IMR-90 (cell line): ENCODE data around the gene GNPTG. TPM values are rescaled to one million over a fixed set of nuclear protein-coding genes. Genes with fewer than 3 reads are reported as not detected.

ENCODE experiments used
- ATAC-seq: fragments of 200-7000 bp; cut with Tn5 transposase; 2 replicates; pipeline ENCODE4 v1.9.1; 2020; ENCODE audit warnings: low read depth, mild to moderate bottlenecking, moderate library complexity
- BruUV-seq: library from RNA; stranded (reverse); fragments of 400-500 nt; replicated peaks from 2 replicates; lab custom pipeline; 2021; lab: Mats Ljungman, UMichigan
- CTCF ChIA-PET: fragments of 300-600 bp; formaldehyde crosslinking; extraction: SDS; loops from one replicate; lab custom pipeline; 2021; ENCODE audit warnings: antibody characterized with exemption; lab: Yijun Ruan, JAX
- POLR2A ChIA-PET: fragments of 300-600 bp; sonication (Branson Sonifier 250); formaldehyde crosslinking; loops from one replicate; lab custom pipeline; 2022; ENCODE audit warnings: antibody characterized with exemption; ENCODE audit not compliant: unreplicated experiment; lab: Charles Lee
- DNase-seq: peaks from one replicate; pipeline ENCODE4 v3.0.0; 2013
- H2AFZ ChIP-seq: replicated peaks from 2 replicates; pipeline ENCODE3; 2013; ENCODE audit warnings: low read length, mild to moderate bottlenecking; ENCODE audit not compliant: poor library complexity
- H2AK5ac ChIP-seq: 2 replicates; pipeline ENCODE4 v1.6.1; 2013; ENCODE audit warnings: low read depth, low read length, inconsistent platforms
- H2AK9ac ChIP-seq: replicated peaks from 2 replicates; pipeline ENCODE3; 2013; ENCODE audit warnings: mild to moderate bottlenecking, low read depth, low read length, moderate library complexity; ENCODE audit not compliant: poor library complexity
- H2BK120ac ChIP-seq: 2 replicates; pipeline ENCODE4 v1.6.1; 2013; ENCODE audit warnings: low read depth, low read length, inconsistent platforms
- H2BK15ac ChIP-seq: 3 replicates; pipeline ENCODE4 v1.6.1; 2013; ENCODE audit warnings: low read depth, low read length, inconsistent platforms
- H2BK20ac ChIP-seq: 2 replicates; pipeline ENCODE4 v1.6.1; 2013; ENCODE audit warnings: low read depth, mild to moderate bottlenecking, inconsistent platforms, low read length, moderate library complexity
- H2BK5ac ChIP-seq: 2 replicates; pipeline ENCODE4 v1.6.1; 2013; ENCODE audit warnings: mild to moderate bottlenecking, low read depth, low read length, inconsistent platforms; ENCODE audit not compliant: poor library complexity, severe bottlenecking
- H3K14ac ChIP-seq: replicated peaks from 2 replicates; pipeline ENCODE4 v1.6.1; 2013; ENCODE audit warnings: low read depth, low read length, inconsistent platforms
- H3K18ac ChIP-seq: 2 replicates; pipeline ENCODE4 v1.6.1; 2013; ENCODE audit warnings: low read depth, low read length, control low read depth
- H3K23ac ChIP-seq: 2 replicates; pipeline ENCODE4 v1.6.1; 2013; ENCODE audit warnings: low read depth, low read length, inconsistent platforms
- H3K27ac ChIP-seq: 2 replicates; pipeline ENCODE4 v1.5.1; 2013; ENCODE audit warnings: mild to moderate bottlenecking, control low read depth, low read length; ENCODE audit not compliant: insufficient read depth
- H3K27me3 ChIP-seq: 2 replicates; pipeline ENCODE4 v1.6.1; 2013; ENCODE audit warnings: low read length; ENCODE audit not compliant: control insufficient read depth, insufficient read depth
- H3K36me3 ChIP-seq: 2 replicates; pipeline ENCODE4 v1.6.1; 2013; ENCODE audit warnings: low read length, mixed read lengths; ENCODE audit not compliant: control insufficient read depth, insufficient read depth
- H3K4ac ChIP-seq: 2 replicates; pipeline ENCODE4 v1.6.1; 2013; ENCODE audit warnings: low read depth, low read length, inconsistent platforms
- H3K4me1 ChIP-seq: 2 replicates; pipeline ENCODE4 v1.6.1; 2013; ENCODE audit warnings: low read length, mixed read lengths; ENCODE audit not compliant: control insufficient read depth, insufficient read depth
- H3K4me2 ChIP-seq: 2 replicates; pipeline ENCODE4 v1.6.1; 2013; ENCODE audit warnings: low read depth, mild to moderate bottlenecking, control low read depth, low read length, moderate library complexity
- H3K4me3 ChIP-seq: 2 replicates; pipeline ENCODE4 v1.5.1; 2013; ENCODE audit warnings: low read depth, mild to moderate bottlenecking, control low read depth, low read length, moderate library complexity; ENCODE audit not compliant: insufficient read depth
- H3K56ac ChIP-seq: 2 replicates; pipeline ENCODE4 v1.6.1; 2013; ENCODE audit warnings: low read length, inconsistent platforms; ENCODE audit not compliant: insufficient read depth; ENCODE audit errors: extremely low read depth
- H3K79me1 ChIP-seq, 2 experiments: 2 replicates each; pipeline ENCODE4 v1.6.1; 2013; ENCODE audit warnings: low read length in 2 of 2, inconsistent platforms in 1 of 2, low read depth in 1 of 2
- H3K9ac ChIP-seq: 2 replicates; pipeline ENCODE4 v1.6.1; 2013; ENCODE audit warnings: low read depth, low read length, control low read depth
- H3K9me1 ChIP-seq: 2 replicates; pipeline ENCODE4 v1.6.1; 2013; ENCODE audit warnings: low read length, inconsistent platforms; ENCODE audit not compliant: insufficient read depth
- H3K9me3 ChIP-seq: 2 replicates; pipeline ENCODE4 v1.6.1; 2013; ENCODE audit warnings: low read length; ENCODE audit not compliant: control insufficient read depth, insufficient read depth
- H4K20me1 ChIP-seq: 2 replicates; pipeline ENCODE4 v1.6.1; 2013; ENCODE audit warnings: low read length, inconsistent platforms; ENCODE audit not compliant: insufficient read depth
- H4K5ac ChIP-seq: 2 replicates; pipeline ENCODE4 v1.6.1; 2013; ENCODE audit warnings: mild to moderate bottlenecking, low read depth, low read length, control low read depth
- H4K8ac ChIP-seq, 2 experiments: 2 replicates each; pipeline ENCODE4 v1.6.1; 2013; ENCODE audit warnings: low read depth in 2 of 2, low read length in 2 of 2, control low read depth in 1 of 2, inconsistent platforms in 1 of 2
- H4K91ac ChIP-seq: 2 replicates; pipeline ENCODE4 v1.6.1; 2013; ENCODE audit warnings: low read depth, low read length, inconsistent platforms; ENCODE audit not compliant: insufficient read depth
- BHLHE40 ChIP-seq: fragments of 150-350 bp; IDR thresholded peaks from 2 replicates; pipeline ENCODE4 v1.6.1; 2016; ENCODE audit warnings: mild to moderate bottlenecking, low read depth, low read length
- CEBPB ChIP-seq: IDR thresholded peaks from 2 replicates; pipeline ENCODE4 v1.6.1; 2012; ENCODE audit warnings: low read depth, low read length, improper control_type of control experiment
- CHD1 ChIP-seq: IDR thresholded peaks from 2 replicates; pipeline ENCODE4 v1.6.1; 2012; ENCODE audit warnings: low read depth, low read length, improper control_type of control experiment
- CTCF ChIP-seq: conservative IDR thresholded peaks from 2 replicates; pipeline ENCODE4 v1.5.1; 2012; ENCODE audit warnings: mild to moderate bottlenecking, low read depth, low read length, improper control_type of control experiment
- ELK1 ChIP-seq: fragments of 150-350 bp; IDR thresholded peaks from 2 replicates; pipeline ENCODE4 v1.6.1; 2016; ENCODE audit warnings: low read depth, mild to moderate bottlenecking, low read length, moderate library complexity, borderline replicate concordance
- FOS ChIP-seq: fragments of 150-350 bp; IDR thresholded peaks from 2 replicates; pipeline ENCODE4 v1.6.1; 2016; ENCODE audit warnings: low read depth, low read length
- MAFK ChIP-seq: IDR thresholded peaks from 2 replicates; pipeline ENCODE4 v1.6.1; 2012; ENCODE audit warnings: low read depth, low read length, improper control_type of control experiment
- MAZ ChIP-seq: IDR thresholded peaks from 2 replicates; pipeline ENCODE4 v1.6.1; 2012; ENCODE audit warnings: low read depth, mild to moderate bottlenecking, low read length, improper control_type of control experiment, moderate library complexity, borderline replicate concordance
- MXI1 ChIP-seq: IDR thresholded peaks from 2 replicates; pipeline ENCODE4 v1.6.1; 2012; ENCODE audit warnings: low read depth, mild to moderate bottlenecking, low read length, moderate library complexity, borderline replicate concordance
- NFE2L2 ChIP-seq: fragments of 150-350 bp; IDR thresholded peaks from 2 replicates; pipeline ENCODE4 v1.6.1; 2016; ENCODE audit warnings: low read depth, mild to moderate bottlenecking, low read length
- POLR2A ChIP-seq: IDR thresholded peaks from 2 replicates; pipeline ENCODE4 v1.6.1; 2012; ENCODE audit warnings: mild to moderate bottlenecking, low read depth, low read length
- RAD21 ChIP-seq: IDR thresholded peaks from 2 replicates; pipeline ENCODE4 v1.6.1; 2012; ENCODE audit warnings: low read length, improper control_type of control experiment
- RCOR1 ChIP-seq: IDR thresholded peaks from 2 replicates; pipeline ENCODE4 v1.6.1; 2012; ENCODE audit warnings: mild to moderate bottlenecking, low read length, improper control_type of control experiment; ENCODE audit not compliant: insufficient replicate concordance
- SMC3 ChIP-seq: fragments of 150-350 bp; IDR thresholded peaks from 2 replicates; pipeline ENCODE4 v1.6.1; 2016; ENCODE audit warnings: low read depth, mild to moderate bottlenecking, antibody characterized with exemption, low read length, moderate library complexity
- USF2 ChIP-seq: fragments of 150-350 bp; IDR thresholded peaks from 2 replicates; pipeline ENCODE4 v1.6.1; 2017; ENCODE audit warnings: mild to moderate bottlenecking, antibody characterized with exemption, low read length, low read depth
- WGBS, 2 experiments: methylation state at CpG; one replicate each; pipeline versions ENCODE4 v1.1.5 to v1.1.7; 2013; ENCODE audit warnings: missing lambda C conversion rate in 2 of 2; ENCODE audit not compliant: insufficient read length in 1 of 2; ENCODE audit errors: extremely low coverage in 2 of 2; 5-methylcytosine and 5-hydroxymethylcytosine counted together
- dilution Hi-C: fragments of 300-500 bp; cut with HindIII; formaldehyde crosslinking; loops from one replicate; pipeline ENCODE4 v1.14.3; 2018; ENCODE audit warnings: low sequenced_read_pairs; ENCODE audit not compliant: unreplicated experiment
- in situ Hi-C: fragments of 300-500 bp; cut with MboI; formaldehyde crosslinking; loops from 3 replicates; pipeline ENCODE4 v1.14.3; 2019; ENCODE audit warnings: low sequenced_read_pairs, inconsistent platforms, mixed read lengths
- intact Hi-C: fragments of 100-400 bp; cut with micrococcal nuclease; formaldehyde crosslinking; loops from 2 replicates; pipeline ENCODE4 v1.10.0; 2022
- polyA plus RNA-seq, 3 experiments: library from polyadenylated mRNA; depleted of rRNA; stranded (reverse); fragments of >200 nt; gene quantifications; 2 replicates each; pipeline ENCODE4 v1.2.3, GENCODE V29; 2012; ENCODE audit warnings: low replicate concordance in 1 of 3
- total RNA-seq: library from RNA; depleted of rRNA; stranded (reverse); fragments of >200 nt; gene quantifications from 2 replicates; pipeline ENCODE4 v1.2.3, GENCODE V29; 2012

The GNPTG gene
- total and polyA plus RNA-seq, 2 of the 4 experiments (the other 2 are of a cell fraction) = 14.9 to 70.8 TPM

GRCh38 chr16:1356061-1356900 lies 4.5 kb downstream of the GNPTG start:
- no peak overlapping the region for H4K91ac ChIP-seq
- ATAC-seq (no peak), DNase-seq (no peak)
- no peak overlapping the region for H3K56ac ChIP-seq
- no peak overlapping the region for H2BK5ac ChIP-seq
- peaks cover 7% of the 10 kb centered on the region for H3K9me1 ChIP-seq
- H3K9me3 ChIP-seq = no peaks in the 10 kb centered on the region
- H3K4me1 ChIP-seq = peaks cover 7% of the 10 kb centered on the region
- no peak overlapping the region for H2AFZ ChIP-seq
- H3K14ac ChIP-seq = no peak overlapping the region
- no peak overlapping the region for H3K4ac ChIP-seq
- no peak overlapping the region for H3K18ac ChIP-seq
- H2AK5ac ChIP-seq = no peak overlapping the region
- H2BK20ac ChIP-seq = no peak overlapping the region
- POLR2A ChIA-PET = no interaction called here
- H3K23ac ChIP-seq = no peak overlapping the region
- H4K5ac ChIP-seq = no peak overlapping the region
- H4K8ac ChIP-seq = no peak overlapping the region
- WGBS, 2 experiments = 92% methylated on average over 10 of the region's 33 CpGs; no CpG with 5 or more reads in 1 of the 2 experiments
- H3K9ac ChIP-seq = no peak overlapping the region
- H3K79me1 ChIP-seq = peaks cover 24 to 83% of the 10 kb centered on the region in 2 experiments
- H3K4me2 ChIP-seq = no peak overlapping the region
- H3K4me3 ChIP-seq = no peak overlapping the region
- no TSS peak for BruUV-seq
- CTCF ChIA-PET = no interaction called here
- H2AK9ac ChIP-seq = no peak overlapping the region
- H3K27me3 ChIP-seq = no peaks in the 10 kb centered on the region
- intact Hi-C loops (no loop called here), dilution Hi-C loops (no loop called here), in situ Hi-C loops (no loop called here)
- peaks cover 34% of the 10 kb centered on the region for H4K20me1 ChIP-seq
- no peak overlapping the region for H2BK120ac ChIP-seq
- no peak overlapping the region for H3K27ac ChIP-seq
- H2BK15ac ChIP-seq = no peak overlapping the region
- H3K36me3 ChIP-seq = peaks cover 8% of the 10 kb centered on the region
- no peak for TF ChIP-seq POLR2A
- TF ChIP-seq SMC3 = no peak
- TF ChIP-seq ELK1 = no peak
- no peak for TF ChIP-seq MXI1
- TF ChIP-seq CHD1 = no peak
- TF ChIP-seq FOS = no peak
- TF ChIP-seq NFE2L2 = no peak
- TF ChIP-seq CTCF = no peak
- TF ChIP-seq RAD21 = no peak
- TF ChIP-seq USF2 = no peak
- TF ChIP-seq MAFK = no peak
- no peak for TF ChIP-seq CEBPB
- no peak for TF ChIP-seq BHLHE40
- no peak for TF ChIP-seq RCOR1
- TF ChIP-seq MAZ = no peak
